Astrocyte (in vitro differentiated cells and primary cell): Measurements from ENCODE around the gene FILIP1L. TPM values are rescaled to one million over a fixed set of nuclear protein-coding genes. Genes with fewer than 3 reads are reported as not detected.

Experiments used
- DNase-seq: peaks from one replicate; pipeline ENCODE4 v3.0.0-alpha.2; 2010; ENCODE audit warnings: low read depth
- FAIRE-seq: peaks from 2 replicates; lab custom pipeline; 2011; peaks lifted over from hg19 to GRCh38; lab: Jason Lieb, UNC
- H2AFZ ChIP-seq: 2 replicates; pipeline ENCODE4 v1.6.0; 2012; ENCODE audit warnings: low read depth, low read length, inconsistent platforms
- H3K27ac ChIP-seq: 2 replicates; pipeline ENCODE4 v1.5.1; 2011; ENCODE audit warnings: low read depth, low read length, inconsistent platforms
- H3K27me3 ChIP-seq: 2 replicates; pipeline ENCODE4 v1.6.0; 2011; ENCODE audit warnings: low read length, inconsistent platforms; ENCODE audit not compliant: insufficient read depth
- H3K36me3 ChIP-seq: 2 replicates; pipeline ENCODE4 v1.5.1; 2011; ENCODE audit warnings: low read length, inconsistent platforms; ENCODE audit not compliant: insufficient read depth
- H3K4me1 ChIP-seq: 2 replicates; pipeline ENCODE4 v1.5.1; 2011; ENCODE audit warnings: low read length, inconsistent platforms; ENCODE audit not compliant: insufficient read depth
- H3K4me2 ChIP-seq: 2 replicates; pipeline ENCODE4 v1.6.0; 2012; ENCODE audit warnings: low read length, inconsistent platforms
- H3K4me3 ChIP-seq: 2 replicates; pipeline ENCODE4 v1.5.1; 2011; ENCODE audit warnings: low read depth, mild to moderate bottlenecking, low read length, inconsistent platforms; ENCODE audit not compliant: insufficient read depth
- H3K79me2 ChIP-seq: 2 replicates; pipeline ENCODE4 v1.6.0; 2012; ENCODE audit warnings: mild to moderate bottlenecking, low read length, inconsistent platforms; ENCODE audit not compliant: insufficient read depth
- H3K9ac ChIP-seq: 2 replicates; pipeline ENCODE4 v1.6.0; 2012; ENCODE audit warnings: mild to moderate bottlenecking, low read length, inconsistent platforms
- H3K9me3 ChIP-seq: 2 replicates; pipeline ENCODE4 v1.5.1; 2012; ENCODE audit warnings: low read depth, mild to moderate bottlenecking, low read length, inconsistent platforms; ENCODE audit not compliant: insufficient read depth
- H4K20me1 ChIP-seq: 2 replicates; pipeline ENCODE4 v1.6.0; 2012; ENCODE audit warnings: low read length, inconsistent platforms; ENCODE audit not compliant: insufficient read depth
- H3K27ac Mint-ChIP-seq: one replicate; pipeline ENCODE4 v1.8.0; 2021; ENCODE audit warnings: mild to moderate bottlenecking, mixed read lengths; ENCODE audit not compliant: unreplicated experiment
- H3K27me3 Mint-ChIP-seq: one replicate; pipeline ENCODE4 v1.8.0; 2021; ENCODE audit warnings: low read depth, mixed read lengths; ENCODE audit not compliant: unreplicated experiment
- H3K36me3 Mint-ChIP-seq: one replicate; pipeline ENCODE4 v1.8.0; 2021; ENCODE audit warnings: low read depth, mixed read lengths; ENCODE audit not compliant: unreplicated experiment
- H3K4me1 Mint-ChIP-seq: one replicate; pipeline ENCODE4 v1.8.0; 2021; ENCODE audit warnings: low read depth, mixed read lengths; ENCODE audit not compliant: unreplicated experiment
- H3K4me3 Mint-ChIP-seq: one replicate; pipeline ENCODE4 v1.8.0; 2021; ENCODE audit warnings: mild to moderate bottlenecking, moderate library complexity, mixed read lengths; ENCODE audit not compliant: unreplicated experiment
- H3K9me3 Mint-ChIP-seq: one replicate; pipeline ENCODE4 v1.8.0; 2021; ENCODE audit warnings: mild to moderate bottlenecking, mixed read lengths; ENCODE audit not compliant: unreplicated experiment
- EZH2 ChIP-seq: IDR thresholded peaks from 2 replicates; pipeline ENCODE4 v1.6.1; 2012; ENCODE audit warnings: mild to moderate bottlenecking, low read length, inconsistent platforms; ENCODE audit not compliant: insufficient read depth
- total RNA-seq: library from RNA; stranded (reverse); gene quantifications from 2 replicates; pipeline ENCODE4 v1.2.1, GENCODE V29; 2021
- TF ChIP-seq, protein P1 (sequence below): IDR thresholded peaks from 2 replicates; pipeline ENCODE4 v1.5.1; 2011; ENCODE audit warnings: low read depth, mild to moderate bottlenecking, inconsistent platforms, low read length, moderate library complexity; ENCODE audit not compliant: insufficient read depth

FILIP1L gene
- total RNA-seq, 1 donor from 2014 or later, result 209 TPM

DNA sequence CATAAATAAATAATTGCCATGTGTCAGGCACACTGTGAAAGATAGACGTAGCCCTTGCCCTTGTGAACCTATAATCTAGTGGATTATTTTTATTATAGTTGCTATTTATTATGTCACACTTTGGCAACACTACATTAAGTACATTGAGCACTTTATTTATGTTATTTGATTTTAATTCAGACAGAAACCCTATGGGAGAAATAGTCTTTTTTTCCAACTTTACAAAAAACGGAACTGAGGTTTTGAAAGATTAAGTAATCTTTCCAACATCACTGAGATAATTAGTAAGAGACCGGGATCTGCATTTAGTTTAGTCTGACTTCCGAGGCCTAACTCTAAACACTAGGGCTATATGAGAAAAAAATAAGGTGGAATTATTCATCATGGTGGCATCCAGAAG lies 2.8 kb upstream of the FILIP1L start:
- Mint-ChIP-seq H3K36me3 (no peaks in the 10 kb centered on the region), H3K27me3 (no peaks in the 10 kb centered on the region), H3K9me3 (peaks cover 1% of the 10 kb centered on the region), H3K4me1 (no peaks in the 10 kb centered on the region), H3K4me3 (no peak overlapping the region), H3K27ac (no peak overlapping the region)
- Histone ChIP-seq H3K27ac (no peak overlapping the region), H3K79me2 (no peaks in the 10 kb centered on the region), H3K4me2 (no peak overlapping the region), H4K20me1 (no peaks in the 10 kb centered on the region), H3K4me3 (no peak overlapping the region), H3K9ac (no peak overlapping the region), H3K4me1 (no peaks in the 10 kb centered on the region), H3K36me3 (no peaks in the 10 kb centered on the region), H3K9me3 (no peaks in the 10 kb centered on the region), H2AFZ (no peak overlapping the region), H3K27me3 (no peaks in the 10 kb centered on the region)
- no peak for FAIRE-seq
- TF ChIP-seq, protein P1, sequence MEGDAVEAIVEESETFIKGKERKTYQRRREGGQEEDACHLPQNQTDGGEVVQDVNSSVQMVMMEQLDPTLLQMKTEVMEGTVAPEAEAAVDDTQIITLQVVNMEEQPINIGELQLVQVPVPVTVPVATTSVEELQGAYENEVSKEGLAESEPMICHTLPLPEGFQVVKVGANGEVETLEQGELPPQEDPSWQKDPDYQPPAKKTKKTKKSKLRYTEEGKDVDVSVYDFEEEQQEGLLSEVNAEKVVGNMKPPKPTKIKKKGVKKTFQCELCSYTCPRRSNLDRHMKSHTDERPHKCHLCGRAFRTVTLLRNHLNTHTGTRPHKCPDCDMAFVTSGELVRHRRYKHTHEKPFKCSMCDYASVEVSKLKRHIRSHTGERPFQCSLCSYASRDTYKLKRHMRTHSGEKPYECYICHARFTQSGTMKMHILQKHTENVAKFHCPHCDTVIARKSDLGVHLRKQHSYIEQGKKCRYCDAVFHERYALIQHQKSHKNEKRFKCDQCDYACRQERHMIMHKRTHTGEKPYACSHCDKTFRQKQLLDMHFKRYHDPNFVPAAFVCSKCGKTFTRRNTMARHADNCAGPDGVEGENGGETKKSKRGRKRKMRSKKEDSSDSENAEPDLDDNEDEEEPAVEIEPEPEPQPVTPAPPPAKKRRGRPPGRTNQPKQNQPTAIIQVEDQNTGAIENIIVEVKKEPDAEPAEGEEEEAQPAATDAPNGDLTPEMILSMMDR, result no peak
- TF ChIP-seq EZH2, result no peak
- no peak for DNase-seq

DNA sequence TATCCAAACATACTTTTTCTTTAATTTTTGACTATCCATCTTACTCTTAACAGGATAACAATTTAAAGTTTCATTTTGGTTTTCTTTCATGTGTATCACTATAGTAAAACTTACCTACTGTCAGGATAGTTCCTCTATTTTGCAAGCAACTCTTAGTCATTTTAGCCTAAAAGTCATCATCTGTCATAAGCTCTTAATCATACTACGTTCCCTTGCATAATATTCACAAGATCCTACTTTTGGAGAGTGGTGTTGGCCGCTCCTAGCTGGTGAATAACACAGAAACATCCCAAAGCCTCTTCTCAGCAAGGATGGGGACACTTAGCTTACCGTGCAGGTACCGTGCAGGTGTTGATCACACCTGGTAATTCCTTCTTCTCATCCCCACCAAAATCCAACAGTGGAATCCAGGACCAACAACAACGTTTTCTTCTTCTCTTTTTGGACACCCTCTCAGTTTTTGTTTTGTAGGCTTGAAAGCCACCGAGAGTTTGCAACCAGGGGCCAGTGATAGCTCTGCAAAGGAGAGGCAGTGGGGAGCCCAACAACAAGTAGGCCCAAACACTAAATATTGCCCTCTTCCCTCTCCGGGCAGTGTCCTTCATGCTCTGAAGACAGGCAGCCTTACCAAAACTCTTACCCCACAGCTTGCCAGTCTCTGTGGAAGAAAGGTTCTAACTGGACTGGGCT lies 433 bp downstream of the FILIP1L start:
- Histone ChIP-seq H3K36me3 (no peaks in the 10 kb centered on the region), H4K20me1 (no peaks in the 10 kb centered on the region), H3K9me3 (no peaks in the 10 kb centered on the region), H3K27me3 (no peaks in the 10 kb centered on the region), H3K9ac (no peak overlapping the region), H2AFZ (no peak overlapping the region), H3K27ac (no peak overlapping the region), H3K4me3 (no peak overlapping the region), H3K4me1 (no peaks in the 10 kb centered on the region), H3K79me2 (no peaks in the 10 kb centered on the region), H3K4me2 (no peak overlapping the region)
- Mint-ChIP-seq H3K4me3 (no peak overlapping the region), H3K36me3 (no peaks in the 10 kb centered on the region), H3K4me1 (peaks cover 4% of the 10 kb centered on the region), H3K27ac (no peak overlapping the region), H3K9me3 (no peaks in the 10 kb centered on the region), H3K27me3 (no peaks in the 10 kb centered on the region)
- DNase-seq, result no peak
- TF ChIP-seq, protein P1, result no peak
- TF ChIP-seq EZH2, result no peak
- no peak for FAIRE-seq

DNA sequence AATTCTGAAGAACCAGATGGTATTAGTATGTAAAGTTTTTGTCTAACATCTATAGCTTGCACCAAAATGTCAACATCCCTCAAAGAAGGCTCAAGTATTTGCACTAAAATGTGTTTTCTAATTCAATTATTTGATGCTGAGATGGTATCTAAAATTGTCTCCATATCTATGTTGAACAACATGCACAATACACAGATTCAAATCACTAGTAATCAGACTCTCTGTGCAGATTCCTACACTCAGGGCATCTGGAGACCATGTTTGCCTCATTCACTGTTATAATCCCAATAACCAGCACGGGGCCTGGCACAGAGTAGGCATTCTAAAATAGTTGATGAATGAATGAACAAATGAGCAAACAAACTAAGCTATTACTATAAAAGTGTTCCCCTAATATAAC lies 2.6 kb downstream of the FILIP1L start:
- no peaks in the 10 kb centered on the region for H3K79me2 ChIP-seq
- H3K27ac ChIP-seq, result no peak overlapping the region
- no peaks in the 10 kb centered on the region for H3K36me3 ChIP-seq
- Mint-ChIP-seq H3K27ac (no peak overlapping the region), H3K4me3 (no peak overlapping the region), H3K9me3 (no peaks in the 10 kb centered on the region), H3K36me3 (no peaks in the 10 kb centered on the region), H3K27me3 (no peaks in the 10 kb centered on the region), H3K4me1 (peaks cover 10% of the 10 kb centered on the region)
- no peak for FAIRE-seq
- no peak overlapping the region for H3K4me3 ChIP-seq
- H3K9me3 ChIP-seq, result no peaks in the 10 kb centered on the region
- no peak for DNase-seq
- peaks cover 7% of the 10 kb centered on the region for H3K4me1 ChIP-seq
- H3K9ac ChIP-seq, result no peak overlapping the region
- no peaks in the 10 kb centered on the region for H3K27me3 ChIP-seq
- H4K20me1 ChIP-seq, result no peaks in the 10 kb centered on the region
- H3K4me2 ChIP-seq, result no peak overlapping the region
- H2AFZ ChIP-seq, result no peak overlapping the region
- TF ChIP-seq EZH2, result no peak
- TF ChIP-seq, protein P1, result no peak
